ENCODE measurements around the gene SPAG9. TPM values are rescaled to one million over a fixed set of nuclear protein-coding genes. Genes with fewer than 3 reads are reported as not detected.

SPAG9 gene
- total RNA-seq, 3 donors from 2014 or later: 112 to 178 (median 128) TPM

DNA sequence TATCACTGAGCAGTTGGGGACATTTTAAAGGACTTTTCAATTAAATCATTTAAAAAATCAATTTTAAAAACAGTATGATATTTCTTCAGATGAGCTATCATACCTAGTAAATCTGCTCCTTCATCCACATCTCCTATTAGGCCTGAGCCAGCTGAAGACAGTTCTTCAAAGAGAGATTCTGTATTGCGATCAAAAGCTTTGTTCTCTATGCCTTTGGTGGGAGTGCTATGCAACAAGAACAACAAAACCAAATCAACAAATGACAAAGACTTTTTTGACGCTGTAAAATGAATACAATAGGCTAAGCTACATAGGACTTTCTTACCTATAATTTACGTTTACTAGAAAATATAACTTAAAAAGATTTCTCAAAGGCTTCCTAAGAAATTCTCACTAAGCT, 106.5 kb downstream of the SPAG9 start:
- TF ChIP-seq, protein P1, sequence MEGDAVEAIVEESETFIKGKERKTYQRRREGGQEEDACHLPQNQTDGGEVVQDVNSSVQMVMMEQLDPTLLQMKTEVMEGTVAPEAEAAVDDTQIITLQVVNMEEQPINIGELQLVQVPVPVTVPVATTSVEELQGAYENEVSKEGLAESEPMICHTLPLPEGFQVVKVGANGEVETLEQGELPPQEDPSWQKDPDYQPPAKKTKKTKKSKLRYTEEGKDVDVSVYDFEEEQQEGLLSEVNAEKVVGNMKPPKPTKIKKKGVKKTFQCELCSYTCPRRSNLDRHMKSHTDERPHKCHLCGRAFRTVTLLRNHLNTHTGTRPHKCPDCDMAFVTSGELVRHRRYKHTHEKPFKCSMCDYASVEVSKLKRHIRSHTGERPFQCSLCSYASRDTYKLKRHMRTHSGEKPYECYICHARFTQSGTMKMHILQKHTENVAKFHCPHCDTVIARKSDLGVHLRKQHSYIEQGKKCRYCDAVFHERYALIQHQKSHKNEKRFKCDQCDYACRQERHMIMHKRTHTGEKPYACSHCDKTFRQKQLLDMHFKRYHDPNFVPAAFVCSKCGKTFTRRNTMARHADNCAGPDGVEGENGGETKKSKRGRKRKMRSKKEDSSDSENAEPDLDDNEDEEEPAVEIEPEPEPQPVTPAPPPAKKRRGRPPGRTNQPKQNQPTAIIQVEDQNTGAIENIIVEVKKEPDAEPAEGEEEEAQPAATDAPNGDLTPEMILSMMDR (IDR thresholded peaks at IDR 0.05): no peak
- TF ChIP-seq POLR2AphosphoS5 (IDR thresholded peaks at IDR 0.05): no peak
- no peak for TF ChIP-seq POLR2A (IDR thresholded peaks at IDR 0.05)
- Histone ChIP-seq H3K27me3 (no peaks in the 10 kb centered on the region), H3K9me3 (no peaks in the 10 kb centered on the region), H3K4me1 (no peaks in the 10 kb centered on the region), H3K27ac (no peak overlapping the region), H3K4me3 (no peak overlapping the region), H3K36me3 (no peaks in the 10 kb centered on the region)
- intact Hi-C loops (cut with DNase I; ENCODE audit: low total_unique reads): no loop called here
- no peak for DNase-seq (ENCODE audit: low spot score in 2 of 2)

DNA sequence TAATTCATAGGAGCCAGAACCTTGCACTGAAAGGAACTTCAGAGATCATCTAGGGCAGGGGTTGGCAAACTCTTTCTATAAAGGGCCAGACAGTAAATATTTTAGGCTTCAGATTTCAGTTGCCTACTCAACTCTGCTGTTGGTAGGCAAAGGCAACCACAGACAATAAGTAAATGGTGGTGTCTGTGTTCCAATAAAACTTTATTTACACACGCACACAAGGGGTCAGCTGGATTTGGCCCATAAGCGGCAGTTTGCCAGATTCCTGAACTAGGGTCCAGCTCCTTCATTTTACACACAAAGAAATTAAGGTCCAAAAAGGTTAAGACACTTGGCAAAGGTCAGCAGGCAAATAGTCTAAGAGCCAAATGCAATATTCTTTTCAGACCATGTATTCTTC, 107.3 kb downstream of the SPAG9 start:
- no peaks in the 10 kb centered on the region for H3K27me3 ChIP-seq
- intact Hi-C loops (cut with DNase I; ENCODE audit: low total_unique reads): no loop called here
- no peak for DNase-seq (ENCODE audit: low spot score in 2 of 2)
- H3K27ac ChIP-seq: no peak overlapping the region
- no peak for TF ChIP-seq POLR2A (IDR thresholded peaks at IDR 0.05)
- TF ChIP-seq, protein P1 (IDR thresholded peaks at IDR 0.05): no peak
- no peak for TF ChIP-seq POLR2AphosphoS5 (IDR thresholded peaks at IDR 0.05)
- no peaks in the 10 kb centered on the region for H3K9me3 ChIP-seq
- peaks cover 2% of the 10 kb centered on the region for H3K36me3 ChIP-seq
- H3K4me3 ChIP-seq: no peak overlapping the region
- H3K4me1 ChIP-seq: no peaks in the 10 kb centered on the region

DNA sequence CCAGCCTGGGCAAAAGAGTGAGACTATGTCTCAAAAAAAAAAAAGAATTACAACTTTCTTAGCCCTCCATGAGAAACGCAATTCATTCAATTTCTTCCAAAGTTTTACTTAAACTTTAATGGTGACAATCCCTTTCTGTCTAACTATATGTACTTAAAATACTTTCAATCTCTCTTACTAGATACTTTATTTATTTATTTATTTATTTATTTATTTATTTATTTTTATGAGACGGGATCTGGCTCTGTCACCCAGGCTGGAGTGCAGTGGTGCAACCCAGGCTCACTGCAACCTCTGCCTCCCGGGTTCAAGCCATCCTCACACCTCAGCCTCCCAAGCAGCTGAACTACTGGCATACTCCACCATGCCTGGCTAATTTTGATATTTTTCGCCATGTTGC, 108.1 kb downstream of the SPAG9 start:
- H3K4me3 ChIP-seq: no peak overlapping the region
- intact Hi-C loops (cut with DNase I; ENCODE audit: low total_unique reads): no loop called here
- no peak for DNase-seq (ENCODE audit: low spot score in 2 of 2)
- peaks cover 5% of the 10 kb centered on the region for H3K36me3 ChIP-seq
- TF ChIP-seq POLR2A (IDR thresholded peaks at IDR 0.05) (no peak), POLR2AphosphoS5 (IDR thresholded peaks at IDR 0.05) (no peak)
- TF ChIP-seq, protein P1 (IDR thresholded peaks at IDR 0.05): no peak
- no peaks in the 10 kb centered on the region for H3K4me1 ChIP-seq
- no peak overlapping the region for H3K27ac ChIP-seq
- no peaks in the 10 kb centered on the region for H3K27me3 ChIP-seq
- no peaks in the 10 kb centered on the region for H3K9me3 ChIP-seq

DNA sequence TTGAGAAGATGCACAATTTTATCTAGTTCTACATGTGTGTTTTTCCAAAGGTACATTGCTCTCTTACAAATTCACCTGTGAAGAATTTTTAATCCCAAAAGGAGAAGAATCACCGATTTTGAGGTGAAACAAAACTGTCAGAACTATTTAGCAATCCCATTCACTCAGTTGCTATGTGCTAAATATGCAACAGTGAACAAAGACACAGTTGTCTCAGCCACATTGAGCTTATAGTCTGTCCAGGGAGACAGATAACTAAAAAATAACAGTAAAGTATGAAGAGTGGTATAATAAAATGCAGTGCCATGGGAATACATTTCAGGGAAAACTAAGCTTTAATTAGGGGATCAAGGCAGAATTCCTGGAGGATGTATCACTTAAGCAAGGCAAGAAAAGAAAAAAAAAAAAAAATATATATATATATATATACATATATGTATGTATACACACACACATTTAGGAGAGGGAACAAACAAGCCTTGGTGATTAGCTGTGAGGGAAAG, 110.4 kb downstream of the SPAG9 start:
- no peak for DNase-seq (ENCODE audit: low spot score in 2 of 2)
- H3K27me3 ChIP-seq: no peaks in the 10 kb centered on the region
- TF ChIP-seq POLR2AphosphoS5 (IDR thresholded peaks at IDR 0.05) (no peak), POLR2A (IDR thresholded peaks at IDR 0.05) (no peak)
- TF ChIP-seq, protein P1 (IDR thresholded peaks at IDR 0.05): no peak
- no peaks in the 10 kb centered on the region for H3K4me1 ChIP-seq
- H3K9me3 ChIP-seq: no peaks in the 10 kb centered on the region
- intact Hi-C loops (cut with DNase I; ENCODE audit: low total_unique reads): no loop called here
- no peak overlapping the region for H3K4me3 ChIP-seq
- no peak overlapping the region for H3K27ac ChIP-seq
- peaks cover 5% of the 10 kb centered on the region for H3K36me3 ChIP-seq

DNA sequence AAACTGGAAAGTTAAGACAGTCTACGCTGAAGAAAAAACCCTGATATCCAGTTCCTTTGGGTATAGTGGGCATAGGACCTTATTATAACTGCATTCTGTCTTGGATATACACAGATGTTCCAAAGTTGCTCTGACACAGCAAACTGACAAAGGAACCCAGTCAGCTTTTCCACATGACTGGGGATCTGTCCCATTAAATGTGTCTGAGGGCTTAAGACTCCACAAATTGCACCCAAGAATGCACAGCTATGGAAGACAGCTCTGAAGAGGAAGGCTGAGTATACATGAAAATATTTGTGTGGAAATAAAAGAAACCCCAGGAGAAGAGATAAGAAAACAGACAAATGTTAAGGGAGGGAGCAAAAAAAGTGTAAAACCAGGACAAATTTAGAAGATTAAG, 114.1 kb downstream of the SPAG9 start:
- Histone ChIP-seq H3K9me3 (no peaks in the 10 kb centered on the region), H3K27ac (no peak overlapping the region), H3K4me3 (no peak overlapping the region), H3K4me1 (no peaks in the 10 kb centered on the region), H3K36me3 (peaks cover 5% of the 10 kb centered on the region), H3K27me3 (no peaks in the 10 kb centered on the region)
- intact Hi-C loops (cut with DNase I; ENCODE audit: low total_unique reads): loop anchor here (10.0 kb wide), 1 partner anchor 148 kb away; the partner anchor contains the start of gene NME1
- no peak for DNase-seq (ENCODE audit: low spot score in 2 of 2)
- TF ChIP-seq, protein P1 (IDR thresholded peaks at IDR 0.05): no peak
- TF ChIP-seq POLR2A (IDR thresholded peaks at IDR 0.05) (no peak), POLR2AphosphoS5 (IDR thresholded peaks at IDR 0.05) (no peak)

Measured in breast epithelium (tissue), 4 donors.